Lower lobe of right lung (tissue), 2 donors: ENCODE results near the gene LRRC25. TPM values are rescaled to one million over a fixed set of nuclear protein-coding genes. Genes with fewer than 3 reads are reported as not detected.

ENCODE experiments used
- ATAC-seq, 2 donors: fragments of 200-7000 bp; cut with Tn5 transposase; one replicate each; pipeline ENCODE4 v1.9.1; 2020 to 2022; ENCODE audit warnings: mild to moderate bottlenecking in 2 of 2, moderate library complexity in 2 of 2
- DNase-seq: peaks from one replicate; pipeline ENCODE4 v3.0.0-alpha.2; 2020
- H3K27ac ChIP-seq: fragments of 200-600 bp; one replicate; pipeline ENCODE4 v1.8.0; 2022
- H3K27me3 ChIP-seq: fragments of 200-600 bp; one replicate; pipeline ENCODE4 v1.8.0; 2022; ENCODE audit warnings: low read depth
- H3K36me3 ChIP-seq: fragments of 200-600 bp; one replicate; pipeline ENCODE4 v1.8.0; 2022; ENCODE audit warnings: mild to moderate bottlenecking
- H3K4me1 ChIP-seq: fragments of 200-600 bp; one replicate; pipeline ENCODE4 v1.8.0; 2022
- H3K4me3 ChIP-seq: fragments of 200-600 bp; one replicate; pipeline ENCODE4 v1.8.0; 2022; ENCODE audit warnings: mild to moderate bottlenecking
- H3K9me3 ChIP-seq: fragments of 200-600 bp; one replicate; pipeline ENCODE4 v1.8.0; 2022
- intact Hi-C: fragments of 100-400 bp; cut with DNase I; formaldehyde crosslinking; loops from one replicate; pipeline ENCODE4 v1.11.0; 2022
- total RNA-seq: library from RNA; stranded (reverse); fragmentation: NEBNext Ultra II Directional; extraction: Animal tissue kit (Norgen Biotek cat#: 25700); gene quantifications from one replicate; pipeline ENCODE4 v1.2.1, GENCODE V29; 2021
- TF ChIP-seq, protein P1 (sequence below): fragments of 200-600 bp; IDR thresholded peaks from one replicate; pipeline ENCODE4 v1.8.0; 2022; ENCODE audit warnings: antibody characterized with exemption, mild to moderate bottlenecking
- donor health status: DM: no; HTN: yes; CAD: no; lungs with severe emphysema.

LRRC25 gene
- total RNA-seq, 1 donor from 2014 or later: 35.4 TPM

DNA sequence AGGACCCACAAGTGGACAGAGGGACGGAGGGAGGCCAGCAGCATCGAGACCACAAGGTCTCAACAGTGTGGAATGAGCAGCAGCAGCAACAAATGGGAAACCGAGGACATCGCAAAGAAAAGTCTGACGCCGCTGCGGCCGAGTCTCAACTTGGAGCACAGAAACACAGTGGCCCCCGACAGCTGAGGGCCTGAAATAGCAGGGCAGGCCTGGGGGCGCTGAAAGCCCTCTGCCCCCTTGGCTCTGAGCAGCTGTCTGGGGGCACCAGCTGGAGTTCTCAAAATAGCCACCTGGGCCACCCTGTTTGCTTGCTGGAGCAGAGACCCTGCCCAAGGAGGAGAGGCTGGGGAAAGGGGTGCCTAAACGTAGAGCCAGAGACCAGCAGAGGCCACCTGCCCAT is 46.4 kb upstream of the LRRC25 start:
- Histone ChIP-seq H3K27ac (no peak overlapping the region), H3K4me3 (no peak overlapping the region), H3K9me3 (no peaks in the 10 kb centered on the region), H3K36me3 (peaks cover 61% of the 10 kb centered on the region), H3K27me3 (no peaks in the 10 kb centered on the region), H3K4me1 (peaks cover 9% of the 10 kb centered on the region)
- TF ChIP-seq, protein P1, sequence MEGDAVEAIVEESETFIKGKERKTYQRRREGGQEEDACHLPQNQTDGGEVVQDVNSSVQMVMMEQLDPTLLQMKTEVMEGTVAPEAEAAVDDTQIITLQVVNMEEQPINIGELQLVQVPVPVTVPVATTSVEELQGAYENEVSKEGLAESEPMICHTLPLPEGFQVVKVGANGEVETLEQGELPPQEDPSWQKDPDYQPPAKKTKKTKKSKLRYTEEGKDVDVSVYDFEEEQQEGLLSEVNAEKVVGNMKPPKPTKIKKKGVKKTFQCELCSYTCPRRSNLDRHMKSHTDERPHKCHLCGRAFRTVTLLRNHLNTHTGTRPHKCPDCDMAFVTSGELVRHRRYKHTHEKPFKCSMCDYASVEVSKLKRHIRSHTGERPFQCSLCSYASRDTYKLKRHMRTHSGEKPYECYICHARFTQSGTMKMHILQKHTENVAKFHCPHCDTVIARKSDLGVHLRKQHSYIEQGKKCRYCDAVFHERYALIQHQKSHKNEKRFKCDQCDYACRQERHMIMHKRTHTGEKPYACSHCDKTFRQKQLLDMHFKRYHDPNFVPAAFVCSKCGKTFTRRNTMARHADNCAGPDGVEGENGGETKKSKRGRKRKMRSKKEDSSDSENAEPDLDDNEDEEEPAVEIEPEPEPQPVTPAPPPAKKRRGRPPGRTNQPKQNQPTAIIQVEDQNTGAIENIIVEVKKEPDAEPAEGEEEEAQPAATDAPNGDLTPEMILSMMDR: no peak
- DNase-seq: no peak
- no peak for ATAC-seq
- intact Hi-C loops: no loop called here

DNA sequence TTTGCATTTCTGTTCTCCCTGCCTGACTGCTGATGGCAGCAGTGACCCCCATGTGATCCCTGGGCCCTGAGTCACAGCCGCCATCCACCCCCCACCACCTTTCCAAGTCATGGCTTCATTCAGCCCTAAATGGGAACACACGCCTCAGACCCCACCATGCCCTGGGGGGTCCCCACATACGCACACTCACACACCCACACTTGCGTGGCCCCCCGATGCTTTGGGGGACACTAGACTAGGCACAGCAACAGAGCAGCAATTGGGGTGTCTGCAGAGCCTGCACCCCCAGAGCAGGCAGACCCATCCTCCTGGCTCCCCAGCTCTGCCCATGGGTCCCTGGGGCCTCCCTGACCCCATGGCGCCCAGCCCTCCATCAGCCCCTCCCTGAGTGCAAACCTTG is 46.0 kb upstream of the LRRC25 start:
- Histone ChIP-seq H3K27ac (no peak overlapping the region), H3K36me3 (peaks cover 56% of the 10 kb centered on the region), H3K4me3 (no peak overlapping the region), H3K4me1 (peaks cover 13% of the 10 kb centered on the region), H3K27me3 (no peaks in the 10 kb centered on the region), H3K9me3 (no peaks in the 10 kb centered on the region)
- TF ChIP-seq, protein P1: no peak
- ATAC-seq (no peak), DNase-seq (no peak)
- intact Hi-C loops: no loop called here

DNA sequence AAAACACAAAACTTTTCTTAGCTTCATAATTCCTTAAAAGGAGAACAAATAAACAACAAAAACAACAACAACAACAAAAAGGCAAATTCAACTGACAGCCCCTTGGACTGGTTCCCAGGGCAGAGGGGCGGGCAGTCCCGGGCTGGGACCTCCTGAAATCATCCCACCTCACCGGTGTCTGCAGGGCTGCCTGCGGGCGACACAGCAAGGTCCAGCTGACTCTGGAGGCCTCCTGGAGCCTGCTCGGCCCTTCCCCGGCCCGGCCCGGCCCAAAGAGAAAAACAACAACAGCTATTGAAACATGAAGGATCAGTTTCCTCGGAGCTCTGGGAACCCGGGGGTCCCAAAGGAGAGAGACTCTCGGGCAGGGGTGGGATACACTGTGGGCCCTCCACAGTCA is 45.5 kb upstream of the LRRC25 start:
- intact Hi-C loops: no loop called here
- Histone ChIP-seq H3K36me3 (peaks cover 52% of the 10 kb centered on the region), H3K27me3 (no peaks in the 10 kb centered on the region)

DNA sequence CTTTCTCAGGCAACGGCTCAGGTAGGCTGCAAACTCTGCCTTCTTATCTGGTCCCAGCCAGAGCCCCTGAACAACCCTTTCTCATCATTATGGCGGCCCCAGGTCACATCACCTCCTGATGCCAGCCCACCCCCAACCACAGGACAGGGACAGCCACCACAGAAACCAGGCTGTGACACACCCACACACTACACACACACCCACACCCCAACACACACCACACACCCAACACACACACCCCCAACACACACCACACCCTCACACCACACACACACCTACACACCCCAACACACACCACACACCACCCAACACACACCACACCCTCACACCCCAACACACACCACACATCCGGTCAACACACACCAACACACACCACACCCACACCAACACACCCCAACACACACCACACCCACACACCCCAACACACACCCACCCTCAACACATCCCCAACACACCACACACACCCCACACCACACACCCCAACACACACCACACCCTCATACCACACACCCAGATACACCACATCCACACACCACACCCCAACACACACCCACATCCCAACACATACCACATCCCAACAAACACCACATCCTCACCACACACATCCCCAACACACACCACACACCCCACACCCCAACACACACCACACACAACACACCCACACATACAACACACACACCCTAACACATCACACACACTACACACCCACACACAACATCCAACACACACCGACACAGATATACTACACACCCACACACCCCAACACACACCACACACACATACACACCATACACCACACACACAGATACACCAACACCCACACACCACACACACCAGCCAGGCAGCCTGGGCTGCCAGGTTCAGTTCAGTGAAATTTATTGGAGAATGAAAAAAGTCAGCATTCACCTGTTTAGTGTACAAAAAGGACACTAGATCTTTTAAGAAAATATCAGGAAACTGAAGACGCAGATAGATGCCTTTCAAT is 44.7 kb upstream of the LRRC25 start:
- Histone ChIP-seq H3K36me3 (peaks cover 43% of the 10 kb centered on the region), H3K4me3 (no peak overlapping the region), H3K27ac (no peak overlapping the region), H3K9me3 (no peaks in the 10 kb centered on the region), H3K27me3 (no peaks in the 10 kb centered on the region), H3K4me1 (peaks cover 19% of the 10 kb centered on the region)
- intact Hi-C loops: no loop called here
- DNase-seq: no peak
- no peak for ATAC-seq
- TF ChIP-seq, protein P1: no peak

More for the DNA sequence above, 45.5 kb upstream of the LRRC25 start:
- TF ChIP-seq, protein P1: no peak
- ATAC-seq: no peak
- Histone ChIP-seq H3K9me3 (no peaks in the 10 kb centered on the region), H3K4me1 (peaks cover 17% of the 10 kb centered on the region), H3K4me3 (no peak overlapping the region), H3K27ac (no peak overlapping the region)
- DNase-seq: no peak

DNA sequence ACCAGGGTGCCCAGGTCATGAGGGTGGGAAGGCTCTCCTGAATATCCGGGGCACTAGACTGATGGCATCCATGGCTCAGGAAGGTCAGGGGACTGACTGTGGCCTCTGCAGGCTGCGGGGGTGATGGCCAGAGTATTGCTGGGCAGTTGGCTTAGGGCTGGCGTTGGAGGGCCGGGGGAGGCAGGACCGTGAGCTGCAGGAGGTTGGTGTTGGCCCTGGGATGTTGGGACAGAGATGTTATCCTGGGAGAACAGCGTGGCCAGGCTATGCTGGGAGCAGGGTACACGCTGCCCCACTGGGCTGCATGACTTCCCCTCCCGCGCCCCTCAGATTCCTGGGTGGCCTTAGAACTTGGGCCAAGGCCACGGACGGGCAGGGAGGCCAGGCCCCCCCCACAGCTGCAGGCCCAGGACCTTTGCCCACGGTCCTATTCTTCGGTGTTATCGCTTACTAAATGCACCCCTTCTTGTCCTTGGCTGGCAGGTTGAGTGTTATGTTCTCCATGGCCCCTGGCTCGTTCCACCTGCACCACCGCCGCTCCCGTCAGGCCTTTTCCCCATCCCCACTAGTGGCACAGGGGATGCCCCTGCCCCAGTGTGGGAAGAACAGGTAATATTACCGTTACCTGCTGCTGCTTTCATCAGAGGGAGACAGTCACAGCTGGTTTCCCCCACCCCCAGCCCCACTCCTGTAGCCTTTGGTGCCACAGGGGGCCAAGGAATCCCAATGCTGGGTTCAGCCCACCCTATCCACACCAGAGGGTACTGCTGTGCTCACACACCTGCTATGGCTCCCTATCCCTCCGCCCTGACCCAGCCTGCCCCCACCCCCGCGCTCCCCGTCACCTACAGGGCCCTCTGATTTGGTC is 43.7 kb upstream of the LRRC25 start:
- Histone ChIP-seq H3K9me3 (no peaks in the 10 kb centered on the region), H3K27me3 (no peaks in the 10 kb centered on the region), H3K4me3 (no peak overlapping the region), H3K4me1 (peaks cover 28% of the 10 kb centered on the region), H3K27ac (no peak overlapping the region), H3K36me3 (peaks cover 34% of the 10 kb centered on the region)
- ATAC-seq: no peak
- intact Hi-C loops: no loop called here
- no peak for DNase-seq
- TF ChIP-seq, protein P1: no peak
